Ishikawa (cell line): ENCODE data around the gene GRAMD2A.

Experiments used
- MAX ChIP-seq: IDR thresholded peaks from 2 replicates; pipeline ENCODE4 v1.6.1; 2012
- ZBTB7A ChIP-seq: IDR thresholded peaks from 2 replicates; pipeline ENCODE4 v1.6.1; 2012; ENCODE audit warnings: low read depth

GRCh38 chr15:72196409-72197040 is 1.1 kb downstream of the GRAMD2A start:
- TF ChIP-seq ZBTB7A (no peak), MAX (no peak)
